Activated naive CD4-positive, alpha-beta T cell treated with anti-CD3 and anti-CD28 coated beads, Interleukin-2, amount 10 ng/mL, durations not matched to agents 7 days and 5 days (primary cell): ENCODE data around the gene DDX39A.
"Not testable (repeated sequence)": the region's sequence is repeated elsewhere in the genome, so short reads cannot be mapped to it uniquely, and the experiment has no call there.

Experiments
- CTCF ChIA-PET: fragments of 350-600 bp; sonication (Branson Sonifier 250); formaldehyde crosslinking; loops from one replicate; lab custom pipeline; 2021; ENCODE audit warnings: antibody characterized with exemption; lab: Charles Lee
- DNase-seq: peaks from one replicate; pipeline ENCODE4 v3.0.0-alpha.2; 2020
- H3K27ac Mint-ChIP-seq: one replicate; pipeline ENCODE4 v1.8.0; 2021; ENCODE audit warnings: mild to moderate bottlenecking, moderate library complexity, mixed read lengths
- H3K27me3 Mint-ChIP-seq: one replicate; pipeline ENCODE4 v1.8.0; 2021; ENCODE audit warnings: mild to moderate bottlenecking, mixed read lengths
- H3K36me3 Mint-ChIP-seq: one replicate; pipeline ENCODE4 v1.8.0; 2021; ENCODE audit warnings: mixed read lengths
- H3K4me1 Mint-ChIP-seq: one replicate; pipeline ENCODE4 v1.8.0; 2021; ENCODE audit warnings: mixed read lengths
- H3K4me3 Mint-ChIP-seq: one replicate; pipeline ENCODE4 v1.8.0; 2021; ENCODE audit warnings: mild to moderate bottlenecking, moderate library complexity, mixed read lengths
- H3K9me3 Mint-ChIP-seq: one replicate; pipeline ENCODE4 v1.8.0; 2021; ENCODE audit warnings: mixed read lengths

DDX39A gene

GRCh38 chr19:14400951-14401431 is 18.1 kb downstream of the DDX39A start:
- CTCF ChIA-PET = no interaction called here
- peaks cover 65% of the 10 kb centered on the region for H3K36me3 Mint-ChIP-seq
- H3K4me1 Mint-ChIP-seq = peaks cover 13% of the 10 kb centered on the region
- H3K4me3 Mint-ChIP-seq = no peak overlapping the region
- H3K9me3 Mint-ChIP-seq = no peaks in the 10 kb centered on the region
- no peak for DNase-seq
- peak overlapping the region; percentile 81 for H3K27ac Mint-ChIP-seq
- no peaks in the 10 kb centered on the region for H3K27me3 Mint-ChIP-seq

GRCh38 chr19:14397168-14397567 is 22.0 kb downstream of the DDX39A start:
- H3K27ac Mint-ChIP-seq, H3K4me1 Mint-ChIP-seq, H3K27me3 Mint-ChIP-seq, H3K4me3 Mint-ChIP-seq, H3K9me3 Mint-ChIP-seq, CTCF ChIA-PET, DNase-seq: not testable (repeated sequence)
- H3K36me3 Mint-ChIP-seq = peaks cover 60% of the 10 kb centered on the region

- H3K27me3 Mint-ChIP-seq, DNase-seq, H3K9me3 Mint-ChIP-seq, CTCF ChIA-PET, H3K27ac Mint-ChIP-seq, H3K4me3 Mint-ChIP-seq, H3K4me1 Mint-ChIP-seq: not testable (repeated sequence)
- peaks cover 57% of the 10 kb centered on the region for H3K36me3 Mint-ChIP-seq
Observed at GRCh38 chr19:14396730-14397129, 22.4 kb downstream of the DDX39A start.

GRCh38 chr19:14395710-14396336 is 23.3 kb downstream of the DDX39A start:
- Mint-ChIP-seq H3K4me3 (no peak overlapping the region), H3K4me1 (peaks cover 9% of the 10 kb centered on the region), H3K27me3 (no peaks in the 10 kb centered on the region), H3K36me3 (peaks cover 53% of the 10 kb centered on the region), H3K27ac (peak overlapping the region; percentile 67), H3K9me3 (no peaks in the 10 kb centered on the region)
- CTCF ChIA-PET = no interaction called here
- no peak for DNase-seq

GRCh38 chr19:14395262-14395661 is 23.9 kb downstream of the DDX39A start:
- Mint-ChIP-seq H3K36me3 (peaks cover 58% of the 10 kb centered on the region), H3K4me1 (peaks cover 9% of the 10 kb centered on the region), H3K4me3 (no peak overlapping the region), H3K27me3 (no peaks in the 10 kb centered on the region), H3K9me3 (no peaks in the 10 kb centered on the region), H3K27ac (peak overlapping the region; percentile 37)
- CTCF ChIA-PET = no interaction called here
- DNase-seq = no peak

- Mint-ChIP-seq H3K27me3 (no peaks in the 10 kb centered on the region), H3K27ac (no peak overlapping the region), H3K9me3 (no peaks in the 10 kb centered on the region), H3K4me3 (no peak overlapping the region), H3K4me1 (peaks cover 9% of the 10 kb centered on the region), H3K36me3 (peaks cover 57% of the 10 kb centered on the region)
- CTCF ChIA-PET = no interaction called here
- DNase-seq = no peak
Observed at GRCh38 chr19:14394167-14394566, 25.0 kb downstream of the DDX39A start.

GRCh38 chr19:14393329-14393728 is 25.8 kb downstream of the DDX39A start:
- peaks cover 57% of the 10 kb centered on the region for H3K36me3 Mint-ChIP-seq
- no peak overlapping the region for H3K4me3 Mint-ChIP-seq
- CTCF ChIA-PET = interaction anchor here (0.9 to 1.4 kb wide), 2 partner anchors 14 to 33 kb away, joined by 3 read pairs; no protein-coding TSS in a partner anchor
- H3K9me3 Mint-ChIP-seq = no peaks in the 10 kb centered on the region
- H3K27me3 Mint-ChIP-seq = no peaks in the 10 kb centered on the region
- peaks cover 14% of the 10 kb centered on the region for H3K4me1 Mint-ChIP-seq
- DNase-seq = no peak
- H3K27ac Mint-ChIP-seq = no peak overlapping the region

GRCh38 chr19:14391156-14391821 is 27.9 kb downstream of the DDX39A start:
- no peaks in the 10 kb centered on the region for H3K9me3 Mint-ChIP-seq
- CTCF ChIA-PET = no interaction called here
- no peaks in the 10 kb centered on the region for H3K27me3 Mint-ChIP-seq
- H3K36me3 Mint-ChIP-seq = peaks cover 53% of the 10 kb centered on the region
- H3K4me1 Mint-ChIP-seq = peaks cover 14% of the 10 kb centered on the region
- H3K4me3 Mint-ChIP-seq = no peak overlapping the region
- DNase-seq = no peak
- H3K27ac Mint-ChIP-seq = no peak overlapping the region

GRCh38 chr19:14390548-14390947 is 28.6 kb downstream of the DDX39A start:
- Mint-ChIP-seq H3K4me3 (no peak overlapping the region), H3K36me3 (peaks cover 50% of the 10 kb centered on the region), H3K27me3 (no peaks in the 10 kb centered on the region), H3K4me1 (peaks cover 20% of the 10 kb centered on the region), H3K9me3 (no peaks in the 10 kb centered on the region), H3K27ac (peak overlapping the region; percentile 16)
- CTCF ChIA-PET = no interaction called here
- DNase-seq = no peak

GRCh38 chr19:14385492-14385891 is 33.6 kb downstream of the DDX39A start:
- H3K27me3 Mint-ChIP-seq = no peaks in the 10 kb centered on the region
- peaks cover 40% of the 10 kb centered on the region for H3K36me3 Mint-ChIP-seq
- H3K4me3 Mint-ChIP-seq = peak overlapping the region; percentile 90
- no peaks in the 10 kb centered on the region for H3K9me3 Mint-ChIP-seq
- CTCF ChIA-PET = interaction anchor here (0.6 kb wide), 1 partner anchor 39 kb away, joined by 3 read pairs; no protein-coding TSS in a partner anchor
- peak overlapping the region; percentile 96 for H3K27ac Mint-ChIP-seq
- peaks cover 36% of the 10 kb centered on the region for H3K4me1 Mint-ChIP-seq
- peak; percentile 62 for DNase-seq

- CTCF ChIA-PET = interaction anchor here (1.1 to 6.2 kb wide), 3 partner anchors 16 to 247 kb away, joined by 3 to 51 read pairs (median 49); partner anchors contain the start of gene ASF1B
- H3K4me3 Mint-ChIP-seq = peak overlapping the region; percentile 90
- H3K4me1 Mint-ChIP-seq = peaks cover 51% of the 10 kb centered on the region
- peak; percentile 70 for DNase-seq
- peak overlapping the region; percentile 96 for H3K27ac Mint-ChIP-seq
- H3K9me3 Mint-ChIP-seq = no peaks in the 10 kb centered on the region
- H3K27me3 Mint-ChIP-seq = no peaks in the 10 kb centered on the region
- peaks cover 36% of the 10 kb centered on the region for H3K36me3 Mint-ChIP-seq
Observed at GRCh38 chr19:14383661-14384555, 35.2 kb downstream of the DDX39A start.

- Mint-ChIP-seq H3K27me3 (no peaks in the 10 kb centered on the region), H3K27ac (peak overlapping the region; percentile 96), H3K36me3 (peaks cover 26% of the 10 kb centered on the region), H3K4me1 (peaks cover 52% of the 10 kb centered on the region), H3K4me3 (peak overlapping the region; percentile 90), H3K9me3 (no peaks in the 10 kb centered on the region)
- DNase-seq = peak; percentile 90
- CTCF ChIA-PET = interaction anchor here (0.8 to 6.2 kb wide), 7 partner anchors 9 to 125 kb away, joined by 3 to 51 read pairs (median 5); no protein-coding TSS in a partner anchor
Observed at GRCh38 chr19:14381689-14382474, 37.3 kb downstream of the DDX39A start.

- Mint-ChIP-seq H3K4me1 (peaks cover 55% of the 10 kb centered on the region), H3K9me3 (no peaks in the 10 kb centered on the region), H3K36me3 (peaks cover 15% of the 10 kb centered on the region), H3K27me3 (no peaks in the 10 kb centered on the region), H3K27ac (peak overlapping the region; percentile 96), H3K4me3 (peak overlapping the region; percentile 90)
- DNase-seq = no peak
- CTCF ChIA-PET = interaction anchor here (0.6 to 6.2 kb wide), 4 partner anchors 11 to 24 kb away, joined by 3 to 51 read pairs (median 26); no protein-coding TSS in a partner anchor
Observed at GRCh38 chr19:14379294-14380065, 39.7 kb downstream of the DDX39A start.
